COLO668 (cell line): Measurements from ENCODE around the gene BRF1.
"Not testable (repeated sequence)": the region's sequence is repeated elsewhere in the genome, so short reads cannot be mapped to it uniquely, and the experiment has no call there.

Source experiments
- DNase-seq: peaks from one replicate; lab custom pipeline; 2025; ENCODE audit not compliant: unreplicated experiment; lab: John Stamatoyannopoulos, UW

BRF1 gene

GRCh38 chr14:105316577-105316941 lies 15.8 kb upstream of the BRF1 start:
- DNase-seq: no peak

GRCh38 chr14:105315941-105316576 lies 15.3 kb upstream of the BRF1 start:
- DNase-seq: peak; percentile 22

GRCh38 chr14:105315211-105315721 lies 14.5 kb upstream of the BRF1 start:
- peak; percentile 72 for DNase-seq

- peak; percentile 98 for DNase-seq
Observed at GRCh38 chr14:105314287-105315200, 13.7 kb upstream of the BRF1 start, which contains the start of gene PACS2. Gene PACS2 (plus strand): TSS chr14:105314748. CDS start chr14:105314919, 171 bp downstream.

GRCh38 chr14:105313381-105314286 lies 12.8 kb upstream of the BRF1 start:
- DNase-seq: peak; percentile 58

GRCh38 chr14:105312973-105313372 lies 12.2 kb upstream of the BRF1 start:
- DNase-seq: no peak

- no peak for DNase-seq
Observed at GRCh38 chr14:105311838-105312237, 11.0 kb upstream of the BRF1 start.

GRCh38 chr14:105309371-105309770 lies 8.6 kb upstream of the BRF1 start:
- DNase-seq: no peak

- DNase-seq: no peak
Observed at GRCh38 chr14:105307052-105307727, 6.4 kb upstream of the BRF1 start.

- DNase-seq: no peak
Observed at GRCh38 chr14:105305791-105306190, 5.0 kb upstream of the BRF1 start.

GRCh38 chr14:105305345-105305744 lies 4.5 kb upstream of the BRF1 start:
- no peak for DNase-seq

GRCh38 chr14:105304565-105304964 lies 3.8 kb upstream of the BRF1 start:
- DNase-seq: no peak

- DNase-seq: no peak
Observed at GRCh38 chr14:105303949-105304348, 3.1 kb upstream of the BRF1 start.

- DNase-seq: not testable (repeated sequence)
Observed at GRCh38 chr14:105301915-105302249, 1.1 kb upstream of the BRF1 start.

GRCh38 chr14:105301103-105301914 lies 508 bp upstream of the BRF1 start:
- DNase-seq: peak; percentile 99

- peak; percentile 75 for DNase-seq
Observed at GRCh38 chr14:105299654-105300541, 903 bp downstream of the BRF1 start.

- not testable (repeated sequence) for DNase-seq
Observed at GRCh38 chr14:105297311-105297710, 3.5 kb downstream of the BRF1 start.

- peak; percentile 79 for DNase-seq
Observed at GRCh38 chr14:105294142-105294597, 6.6 kb downstream of the BRF1 start.
